GM12878 (cell line): Measurements from ENCODE around the gene ITGB2. TPM values are rescaled to one million over a fixed set of nuclear protein-coding genes. Genes with fewer than 3 reads are reported as not detected.

Experiments
- ATAC-seq: fragments of 200-7000 bp; cut with Tn5 transposase; 3 replicates; pipeline ENCODE4 v1.9.1; 2020; ENCODE audit warnings: mild to moderate bottlenecking, moderate library complexity
- BruUV-seq: library from RNA; stranded (reverse); fragments of 400-500 nt; replicated peaks from 2 replicates; lab custom pipeline; 2021; lab: Mats Ljungman, UMichigan
- CTCF ChIA-PET: fragments of 300-600 bp; sonication (Branson Sonifier 250); formaldehyde crosslinking; extraction: SDS; loops from one replicate; lab custom pipeline; 2021; ENCODE audit warnings: inconsistent platforms; lab: Yijun Ruan, JAX
- POLR2A ChIA-PET: fragments of 350-600 bp; formaldehyde crosslinking; extraction: SDS; loops from one replicate; lab custom pipeline; 2021; ENCODE audit warnings: inconsistent platforms; lab: Charles Lee
- RAD21 ChIA-PET: fragments of 300-600 bp; sonication (Branson Sonifier 250); formaldehyde crosslinking; loops from one replicate; lab custom pipeline; 2023; ENCODE audit warnings: antibody characterized with exemption; ENCODE audit not compliant: unreplicated experiment; lab: Charles Lee
- SMC1A ChIA-PET: fragments of 300-600 bp; sonication (Branson Sonifier 250); formaldehyde crosslinking; loops from one replicate; lab custom pipeline; 2023; ENCODE audit not compliant: unreplicated experiment, uncharacterized antibody; lab: Charles Lee
- DNase-seq: peaks from one replicate; pipeline ENCODE4 v3.0.0-alpha.2; 2011; ENCODE audit warnings: low read depth, low spot score
- FAIRE-seq: peaks from 3 replicates; lab custom pipeline; 2011; peaks lifted over from hg19 to GRCh38; lab: Jason Lieb, UNC
- H2AFZ ChIP-seq: 2 replicates; pipeline ENCODE4 v1.6.0; 2011; ENCODE audit warnings: low read depth, low read length, control low read depth; ENCODE audit not compliant: control insufficient read depth
- H3K27ac ChIP-seq: 2 replicates; pipeline ENCODE4 v1.5.1; 2011; ENCODE audit warnings: control low read depth; ENCODE audit not compliant: control insufficient read depth, insufficient read depth
- H3K27me3 ChIP-seq, 2 experiments: replicated peaks in 1 of 2; 2 replicates each; pipeline versions ENCODE4 v1.6.0 to v1.6.1; 2011; ENCODE audit warnings: low read length in 1 of 2; ENCODE audit not compliant: control insufficient read depth in 2 of 2, insufficient read depth in 2 of 2
- H3K36me3 ChIP-seq, 2 experiments: 2 replicates each; pipeline ENCODE4 v1.5.1; 2011; ENCODE audit warnings: low read length in 1 of 2; ENCODE audit not compliant: control insufficient read depth in 2 of 2, insufficient read depth in 2 of 2
- H3K4me1 ChIP-seq: 2 replicates; pipeline ENCODE4 v1.6.1; 2011; ENCODE audit warnings: mild to moderate bottlenecking, low read length, moderate library complexity, mixed read lengths; ENCODE audit not compliant: control insufficient read depth, insufficient read depth
- H3K4me2 ChIP-seq: 2 replicates; pipeline ENCODE4 v1.6.0; 2011; ENCODE audit warnings: control low read depth; ENCODE audit not compliant: control insufficient read depth, insufficient read depth
- H3K4me3 ChIP-seq: fragments of 200-600 bp; sonication (generic); 2 replicates; pipeline ENCODE4 v1.5.1; 2016
- H3K79me2 ChIP-seq: 2 replicates; pipeline ENCODE4 v1.6.0; 2011; ENCODE audit warnings: low read length; ENCODE audit not compliant: control insufficient read depth, insufficient read depth
- H3K9ac ChIP-seq: 2 replicates; pipeline ENCODE4 v1.8.0; 2011; ENCODE audit warnings: low read length, control low read depth, mixed read lengths; ENCODE audit not compliant: control insufficient read depth, insufficient read depth
- H3K9me3 ChIP-seq: replicated peaks from 3 replicates; pipeline ENCODE4 v1.5.1; 2011; ENCODE audit warnings: mild to moderate bottlenecking, low read length; ENCODE audit not compliant: control insufficient read depth, insufficient read depth
- H4K20me1 ChIP-seq: 2 replicates; pipeline ENCODE4 v1.6.0; 2011; ENCODE audit not compliant: control insufficient read depth, insufficient read depth
- ATF7 ChIP-seq: fragments of 450-650 bp; IDR thresholded peaks from 2 replicates; pipeline ENCODE4 v1.6.1; 2016; ENCODE audit warnings: low read depth, mild to moderate bottlenecking
- BHLHE40 ChIP-seq, 2 experiments: fragments of 450-650 bp in 1 of 2; IDR thresholded peaks; 2 replicates each; pipeline ENCODE4 v1.6.1; 2011 to 2017; ENCODE audit warnings: low read depth in 2 of 2, borderline replicate concordance in 1 of 2, improper control_type of control experiment in 1 of 2, low read length in 1 of 2, mild to moderate bottlenecking in 1 of 2
- ESRRA ChIP-seq: IDR thresholded peaks from 2 replicates; pipeline ENCODE4 v1.6.1; 2012; ENCODE audit warnings: mild to moderate bottlenecking, low read length, improper control_type of control experiment
- HDAC2 ChIP-seq: fragments of 200-600 bp; sonication (generic); IDR thresholded peaks from 2 replicates; pipeline ENCODE4 v1.6.1; 2017
- MEF2B ChIP-seq: fragments of 450-650 bp; IDR thresholded peaks from 2 replicates; pipeline ENCODE4 v1.6.1; 2018; ENCODE audit warnings: mild to moderate bottlenecking, moderate library complexity; ENCODE audit not compliant: partially characterized antibody, poor library complexity, severe bottlenecking
- MYB ChIP-seq: fragments of 150-350 bp; IDR thresholded peaks from 2 replicates; pipeline ENCODE4 v1.6.1; 2014; ENCODE audit warnings: mild to moderate bottlenecking, low read depth, low read length, borderline replicate concordance
- NR2F1 ChIP-seq: fragments of 450-650 bp; conservative IDR thresholded peaks from 2 replicates; pipeline ENCODE4 v1.6.1; 2017; ENCODE audit warnings: mild to moderate bottlenecking
- SPI1 ChIP-seq: IDR thresholded peaks from 2 replicates; pipeline ENCODE4 v1.6.1; 2011; ENCODE audit warnings: low read depth, mild to moderate bottlenecking, low read length, moderate library complexity, borderline replicate concordance; ENCODE audit not compliant: insufficient read depth
- SRF ChIP-seq, 2 experiments: IDR thresholded peaks; 2 replicates each; pipeline ENCODE4 v1.6.1; 2011; ENCODE audit warnings: low read depth in 2 of 2, low read length in 2 of 2, mild to moderate bottlenecking in 1 of 2, moderate library complexity in 1 of 2
- SUPT20H ChIP-seq: IDR thresholded peaks from 2 replicates; pipeline ENCODE4 v1.6.1; 2011; ENCODE audit warnings: low read depth, mild to moderate bottlenecking, low read length, moderate library complexity, borderline replicate concordance; ENCODE audit not compliant: control insufficient read depth
- TCF7 ChIP-seq: IDR thresholded peaks from 2 replicates; pipeline ENCODE4 v1.6.1; 2014; ENCODE audit warnings: antibody characterized with exemption, borderline replicate concordance
- ZNF622 ChIP-seq: fragments of 450-650 bp; IDR thresholded peaks from 2 replicates; pipeline ENCODE4 v1.6.1; 2017; ENCODE audit warnings: mild to moderate bottlenecking, inconsistent platforms
- WGBS: methylation state at CpG from one replicate; pipeline ENCODE4 v1.1.6; 2016; ENCODE audit warnings: low lambda C conversion rate; ENCODE audit not compliant: insufficient replicate concordance, insufficient coverage; ENCODE audit errors: missing lambda C conversion rate; 5-methylcytosine and 5-hydroxymethylcytosine counted together
- in situ Hi-C: fragments of 300-500 bp; cut with MboI; formaldehyde crosslinking; loops from 9 replicates; pipeline ENCODE4 v1.14.3; 2018; ENCODE audit warnings: mixed read lengths
- intact Hi-C: fragments of 100-400 bp; cut with micrococcal nuclease; formaldehyde crosslinking; loops from one replicate; pipeline ENCODE4 v1.14.2; 2022; ENCODE audit not compliant: unreplicated experiment
- polyA plus RNA-seq, 11 experiments: library from polyadenylated mRNA; depleted of rRNA in 4 of 11; unstranded in 6 of 11; stranded (reverse) in 5 of 11; fragments of >200 nt; fragmentation: Nextera tagmentation in 4 of 11; fragmentation: Illumina TruSeq in 1 of 11; extraction: Ambion mirVana in 4 of 11; extraction: Trizol in 1 of 11; gene quantifications; 1 replicate in 1 of 11; 2 replicates in 10 of 11; pipeline versions ENCODE4 v1.2.1 to v1.2.3, GENCODE V29; 2011 to 2016; ENCODE audit warnings: inconsistent platforms in 2 of 11, missing spikeins in 2 of 11, low read depth in 1 of 11
- total RNA-seq, 4 experiments: library from RNA; depleted of rRNA in 3 of 4; stranded (reverse); fragments of >200 nt in 3 of 4; fragmentation: Illumina TruSeq in 1 of 4; extraction: Trizol in 1 of 4; gene quantifications; 2 replicates each; pipeline versions ENCODE4 v1.2.1 to v1.2.3, GENCODE V29; 2013 to 2021
- TF ChIP-seq, protein P1 (sequence below): fragments of 150-350 bp; IDR thresholded peaks from 2 replicates; pipeline ENCODE4 v1.6.1; 2016; ENCODE audit warnings: low read depth, low read length
- TF ChIP-seq, protein P2 (sequence below): IDR thresholded peaks from 2 replicates; pipeline ENCODE4 v1.6.1; 2011; ENCODE audit warnings: borderline replicate concordance, low read depth, mild to moderate bottlenecking, moderate library complexity, low read length; ENCODE audit not compliant: insufficient read depth, poor library complexity, severe bottlenecking

Gene ITGB2
- total and polyA plus RNA-seq, 10 of the 15 experiments (the other 5 are each of a cell fraction or from before 2014, with no cell fraction given), result 8.0 to 172 (median 58.9) TPM

DNA sequence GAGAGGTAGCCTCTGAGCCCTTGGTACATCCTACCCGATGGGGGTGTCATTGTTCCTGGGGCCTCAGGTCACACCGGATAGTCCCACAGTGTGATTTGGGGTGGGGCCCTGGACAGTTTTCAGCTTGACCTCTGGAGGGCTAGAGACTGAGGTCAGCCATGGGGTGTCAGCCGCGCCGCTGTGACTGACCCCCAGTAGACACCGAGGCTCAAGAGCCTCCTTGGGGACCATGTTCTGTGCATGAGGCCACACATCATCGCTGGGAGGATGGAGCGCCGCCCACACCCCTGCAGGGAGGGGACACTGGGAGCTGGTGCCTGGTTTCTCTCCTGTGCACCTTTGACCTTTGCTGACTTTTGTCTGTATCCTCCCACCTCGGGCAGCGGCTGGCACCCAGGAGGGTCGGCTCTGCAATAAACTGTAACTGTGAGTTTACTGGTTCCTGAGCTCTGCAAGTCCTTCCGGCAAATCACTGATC, 22.6 kb downstream of the ITGB2 start:
- H3K27ac ChIP-seq, result no peak overlapping the region
- intact Hi-C loops (no loop called here), in situ Hi-C loops (no loop called here)
- H3K4me2 ChIP-seq, result no peak overlapping the region
- no peak overlapping the region for H3K9ac ChIP-seq
- ChIA-PET POLR2A (interaction anchor here (0.6 to 1.3 kb wide), 2 partner anchors 10 to 19 kb away, joined by 3 to 4 read pairs; no protein-coding TSS in a partner anchor), CTCF (interaction anchor here (0.9 to 1.3 kb wide), 2 partner anchors 19 to 35 kb away, joined by 3 to 4 read pairs; no protein-coding TSS in a partner anchor), SMC1A (no interaction called here), RAD21 (interaction anchor here (1.3 to 1.5 kb wide), 2 partner anchors 10 to 35 kb away, joined by 3 to 4 read pairs; no protein-coding TSS in a partner anchor)
- H3K36me3 ChIP-seq, result peaks cover 17 to 45% of the 10 kb centered on the region in 2 experiments
- DNase-seq, result no peak
- TF ChIP-seq HDAC2 (no peak), ESRRA (no peak), SRF (IDR thresholded peaks at IDR 0.05; ENCODE audit: low read depth in 2 of 2, low read length in 2 of 2) (no peak), MEF2B (no peak), NR2F1 (0 out of 2 replicates have a peak, but pooled peaks have one; percentile 12), SUPT20H (no peak), MYB (no peak), ZNF622 (no peak), TCF7 (no peak), ATF7 (no peak), SPI1 (no peak), BHLHE40 (IDR thresholded peaks at IDR 0.05; ENCODE audit: borderline replicate concordance in 1 of 2, low read depth in 2 of 2, low read length in 1 of 2) (no peak)
- TF ChIP-seq, protein P1, sequence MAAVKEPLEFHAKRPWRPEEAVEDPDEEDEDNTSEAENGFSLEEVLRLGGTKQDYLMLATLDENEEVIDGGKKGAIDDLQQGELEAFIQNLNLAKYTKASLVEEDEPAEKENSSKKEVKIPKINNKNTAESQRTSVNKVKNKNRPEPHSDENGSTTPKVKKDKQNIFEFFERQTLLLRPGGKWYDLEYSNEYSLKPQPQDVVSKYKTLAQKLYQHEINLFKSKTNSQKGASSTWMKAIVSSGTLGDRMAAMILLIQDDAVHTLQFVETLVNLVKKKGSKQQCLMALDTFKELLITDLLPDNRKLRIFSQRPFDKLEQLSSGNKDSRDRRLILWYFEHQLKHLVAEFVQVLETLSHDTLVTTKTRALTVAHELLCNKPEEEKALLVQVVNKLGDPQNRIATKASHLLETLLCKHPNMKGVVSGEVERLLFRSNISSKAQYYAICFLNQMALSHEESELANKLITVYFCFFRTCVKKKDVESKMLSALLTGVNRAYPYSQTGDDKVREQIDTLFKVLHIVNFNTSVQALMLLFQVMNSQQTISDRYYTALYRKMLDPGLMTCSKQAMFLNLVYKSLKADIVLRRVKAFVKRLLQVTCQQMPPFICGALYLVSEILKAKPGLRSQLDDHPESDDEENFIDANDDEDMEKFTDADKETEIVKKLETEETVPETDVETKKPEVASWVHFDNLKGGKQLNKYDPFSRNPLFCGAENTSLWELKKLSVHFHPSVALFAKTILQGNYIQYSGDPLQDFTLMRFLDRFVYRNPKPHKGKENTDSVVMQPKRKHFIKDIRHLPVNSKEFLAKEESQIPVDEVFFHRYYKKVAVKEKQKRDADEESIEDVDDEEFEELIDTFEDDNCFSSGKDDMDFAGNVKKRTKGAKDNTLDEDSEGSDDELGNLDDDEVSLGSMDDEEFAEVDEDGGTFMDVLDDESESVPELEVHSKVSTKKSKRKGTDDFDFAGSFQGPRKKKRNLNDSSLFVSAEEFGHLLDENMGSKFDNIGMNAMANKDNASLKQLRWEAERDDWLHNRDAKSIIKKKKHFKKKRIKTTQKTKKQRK, result no peak
- TF ChIP-seq, protein P2, sequence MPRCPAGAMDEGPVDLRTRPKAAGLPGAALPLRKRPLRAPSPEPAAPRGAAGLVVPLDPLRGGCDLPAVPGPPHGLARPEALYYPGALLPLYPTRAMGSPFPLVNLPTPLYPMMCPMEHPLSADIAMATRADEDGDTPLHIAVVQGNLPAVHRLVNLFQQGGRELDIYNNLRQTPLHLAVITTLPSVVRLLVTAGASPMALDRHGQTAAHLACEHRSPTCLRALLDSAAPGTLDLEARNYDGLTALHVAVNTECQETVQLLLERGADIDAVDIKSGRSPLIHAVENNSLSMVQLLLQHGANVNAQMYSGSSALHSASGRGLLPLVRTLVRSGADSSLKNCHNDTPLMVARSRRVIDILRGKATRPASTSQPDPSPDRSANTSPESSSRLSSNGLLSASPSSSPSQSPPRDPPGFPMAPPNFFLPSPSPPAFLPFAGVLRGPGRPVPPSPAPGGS, result peak; percentile 60
- H3K9me3 ChIP-seq, result no peaks in the 10 kb centered on the region
- no peaks in the 10 kb centered on the region for H3K79me2 ChIP-seq
- no peak for FAIRE-seq
- H3K4me3 ChIP-seq, result no peak overlapping the region
- H2AFZ ChIP-seq, result no peak overlapping the region
- TSS peak; percentile 34 for BruUV-seq
- H4K20me1 ChIP-seq, result no peaks in the 10 kb centered on the region
- ATAC-seq, result no peak
- no peaks in the 10 kb centered on the region for H3K4me1 ChIP-seq
- no peaks in the 10 kb centered on the region for H3K27me3 ChIP-seq
- 91% methylated on average over 13 of the region's 13 CpGs for WGBS
